AG04449 (cell line): ENCODE measurements around the gene EIF3B.
A peak's percentile ranks its signal among the peaks of the same experiment; 100 is the strongest.
"Not testable (repeated sequence)": the region's sequence is repeated elsewhere in the genome, so short reads cannot be mapped to it uniquely, and the experiment has no call there.

Source experiments
- CTCF ChIA-PET: fragments of 350-600 bp; formaldehyde crosslinking; extraction: SDS; loops from one replicate; lab custom pipeline; 2021; ENCODE audit warnings: antibody characterized with exemption; lab: Yijun Ruan, JAX
- POLR2A ChIA-PET: fragments of 400-600, 350-600 bp; formaldehyde crosslinking; extraction: SDS; loops from one replicate; lab custom pipeline; 2020; ENCODE audit warnings: antibody characterized with exemption, inconsistent platforms; lab: Yijun Ruan, JAX
- DNase-seq: peaks from one replicate; pipeline ENCODE4 v3.0.0-alpha.2; 2010; ENCODE audit warnings: low read depth, low spot score
- H3K4me3 ChIP-seq: 2 replicates; pipeline ENCODE4 v1.5.1; 2011; ENCODE audit warnings: low read depth, mild to moderate bottlenecking, control low read depth, low read length
- TF ChIP-seq, protein P1 (sequence below): IDR thresholded peaks from one replicate; pipeline ENCODE4 v1.5.1; 2011; ENCODE audit warnings: mild to moderate bottlenecking, moderate library complexity, low read length, control low read depth, inconsistent platforms; ENCODE audit not compliant: insufficient read depth; ENCODE audit errors: missing control alignments

EIF3B gene

GRCh38 chr7:2354186-2354938, at the start of gene EIF3B:
TSS of gene EIF3B (plus strand) at chr7:2354827. CDS start at chr7:2354922, 95 bp downstream.
- ChIA-PET POLR2A (interaction anchor here (0.6 to 1.7 kb wide), 9 partner anchors 10 to 179 kb away, joined by 3 to 6 read pairs (median 4); partner anchors contain the start of genes MAD1L1, MRM2 and NUDT1), CTCF (interaction anchor here (1.5 to 3.4 kb wide), 2 partner anchors 10 to 145 kb away, joined by 4 to 16 read pairs; no protein-coding TSS in a partner anchor)
- TF ChIP-seq, protein P1, sequence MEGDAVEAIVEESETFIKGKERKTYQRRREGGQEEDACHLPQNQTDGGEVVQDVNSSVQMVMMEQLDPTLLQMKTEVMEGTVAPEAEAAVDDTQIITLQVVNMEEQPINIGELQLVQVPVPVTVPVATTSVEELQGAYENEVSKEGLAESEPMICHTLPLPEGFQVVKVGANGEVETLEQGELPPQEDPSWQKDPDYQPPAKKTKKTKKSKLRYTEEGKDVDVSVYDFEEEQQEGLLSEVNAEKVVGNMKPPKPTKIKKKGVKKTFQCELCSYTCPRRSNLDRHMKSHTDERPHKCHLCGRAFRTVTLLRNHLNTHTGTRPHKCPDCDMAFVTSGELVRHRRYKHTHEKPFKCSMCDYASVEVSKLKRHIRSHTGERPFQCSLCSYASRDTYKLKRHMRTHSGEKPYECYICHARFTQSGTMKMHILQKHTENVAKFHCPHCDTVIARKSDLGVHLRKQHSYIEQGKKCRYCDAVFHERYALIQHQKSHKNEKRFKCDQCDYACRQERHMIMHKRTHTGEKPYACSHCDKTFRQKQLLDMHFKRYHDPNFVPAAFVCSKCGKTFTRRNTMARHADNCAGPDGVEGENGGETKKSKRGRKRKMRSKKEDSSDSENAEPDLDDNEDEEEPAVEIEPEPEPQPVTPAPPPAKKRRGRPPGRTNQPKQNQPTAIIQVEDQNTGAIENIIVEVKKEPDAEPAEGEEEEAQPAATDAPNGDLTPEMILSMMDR: no peak
- peak; percentile 74 for DNase-seq
- peak within 1 kb of the TSS; percentile 88 for H3K4me3 ChIP-seq

DNA sequence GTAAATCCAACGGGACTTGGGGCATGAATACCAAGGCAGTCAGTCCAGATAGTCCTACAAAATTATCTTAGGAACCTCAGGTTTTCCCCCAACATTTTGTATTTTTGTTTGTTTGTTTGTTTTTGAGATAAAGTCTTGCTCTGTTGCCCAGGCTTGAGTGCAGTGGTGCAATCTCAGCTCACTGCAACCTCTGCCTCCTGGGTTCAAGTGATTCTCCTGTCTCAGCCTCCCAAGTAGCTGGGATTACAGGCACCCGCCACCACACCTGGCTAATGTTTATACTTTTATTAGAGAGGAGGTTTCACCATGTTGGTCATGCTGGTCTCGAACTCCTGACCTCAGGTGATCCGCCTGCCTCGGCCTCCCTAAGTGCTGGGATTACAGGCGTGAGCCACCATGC, 49.4 kb upstream of the EIF3B start:
- POLR2A ChIA-PET, DNase-seq, H3K4me3 ChIP-seq, CTCF ChIA-PET: not testable (repeated sequence)

DNA sequence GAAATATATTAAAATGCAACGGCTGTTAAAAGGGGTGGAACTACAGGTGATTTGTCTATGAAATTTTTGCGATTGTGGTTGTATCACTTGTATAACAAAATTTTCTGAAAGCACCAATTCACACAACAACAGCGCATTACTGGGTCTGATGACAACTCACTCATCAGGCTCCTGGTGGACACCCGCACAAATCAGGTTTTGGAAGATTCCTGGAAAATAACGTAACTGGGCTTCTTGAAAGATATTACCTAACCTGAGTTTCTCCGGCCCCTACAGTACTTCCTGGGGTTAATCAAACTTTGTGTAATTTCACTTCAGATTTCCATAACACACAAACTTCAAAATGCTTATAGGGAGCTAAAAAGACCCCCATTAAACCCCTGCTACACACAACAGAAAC, 47.9 kb upstream of the EIF3B start:
- TF ChIP-seq, protein P1: no peak
- POLR2A ChIA-PET: no interaction called here
- CTCF ChIA-PET: no interaction called here

GRCh38 chr7:2307690-2308107, 46.9 kb upstream of the EIF3B start:
- TF ChIP-seq, protein P1: no peak
- no peak for DNase-seq
- POLR2A ChIA-PET: no interaction called here
- CTCF ChIA-PET: no interaction called here
- no peak overlapping the region for H3K4me3 ChIP-seq

More for the DNA sequence above, 47.9 kb upstream of the EIF3B start:
- DNase-seq: no peak
- H3K4me3 ChIP-seq: no peak overlapping the region

GRCh38 chr7:2309889-2310331, 44.7 kb upstream of the EIF3B start:
- ChIA-PET POLR2A (interaction anchor here (0.6 to 0.8 kb wide), 2 partner anchors 30 to 61 kb away, joined by 3 to 7 read pairs; no protein-coding TSS in a partner anchor), CTCF (interaction anchor here (1.8 kb wide), 1 partner anchor 38 kb away, joined by 8 read pairs; no protein-coding TSS in a partner anchor)
- H3K4me3 ChIP-seq: peak overlapping the region; percentile 9
- TF ChIP-seq, protein P1: no peak
- DNase-seq: peak; percentile 42

DNA sequence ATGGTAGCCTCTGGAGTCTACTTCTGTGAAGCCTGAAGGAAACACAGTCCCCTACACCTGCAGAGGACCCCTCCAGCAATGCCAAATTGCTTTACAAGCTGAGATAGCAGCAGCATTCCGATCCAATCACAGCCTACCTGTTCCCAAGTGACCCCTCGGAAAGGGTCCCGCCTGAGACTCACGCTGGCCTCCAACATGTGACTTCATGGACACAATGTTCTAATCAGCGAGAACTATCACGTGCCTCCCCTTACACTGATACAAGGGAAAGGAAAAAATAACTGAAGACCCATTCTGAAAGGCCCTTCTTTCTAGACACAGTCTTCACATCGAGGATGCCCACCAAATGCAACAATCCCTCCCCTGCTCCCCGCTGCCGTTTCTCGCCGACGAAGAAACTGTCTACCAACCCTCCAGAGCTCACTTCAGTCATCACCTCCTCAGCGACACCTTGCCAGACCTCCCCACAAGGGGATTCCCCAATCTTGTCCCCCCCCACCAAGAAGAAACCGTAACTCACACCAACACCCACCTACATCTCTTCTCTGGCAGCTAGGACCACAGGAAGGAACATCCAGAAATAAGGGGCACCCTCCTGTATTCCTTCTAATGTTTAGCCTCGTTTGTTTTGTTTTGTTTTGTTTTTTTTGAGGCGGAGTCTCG, 42.2 kb upstream of the EIF3B start:
- CTCF ChIA-PET: interaction anchor here (1.7 kb wide), 1 partner anchor 35 kb away, joined by 4 read pairs; no protein-coding TSS in a partner anchor
- no peak overlapping the region for H3K4me3 ChIP-seq
- no peak for DNase-seq
- POLR2A ChIA-PET: interaction anchor here (0.5 kb wide), 1 partner anchor 1500 kb away, joined by 4 read pairs; no protein-coding TSS in a partner anchor
- TF ChIP-seq, protein P1: no peak
